Measurements from ENCODE around the gene MIX23.
"Not testable (repeated sequence)": the region's sequence is repeated elsewhere in the genome, so short reads cannot be mapped to it uniquely, and the experiment has no call there.

The MIX23 gene

GRCh38 chr3:122391681-122392446 is 8.8 kb upstream of the MIX23 start:
- DNase-seq = no peak

GRCh38 chr3:122390665-122391064 is 7.6 kb upstream of the MIX23 start:
- DNase-seq = no peak

- DNase-seq = no peak
These were observed 6.9 kb upstream of the MIX23 start for GRCh38 chr3:122389892-122390291.

- DNase-seq = no peak
These were observed 6.2 kb upstream of the MIX23 start for GRCh38 chr3:122389197-122389596.

- DNase-seq = no peak
These were observed 4.7 kb upstream of the MIX23 start for GRCh38 chr3:122387709-122388108.

- peak; percentile 87 for DNase-seq
These were observed 1.0 kb upstream of the MIX23 start, which contains the start of gene FAM162A for GRCh38 chr3:122383771-122384697. Gene FAM162A (plus strand): TSS chr3:122384182. CDS start chr3:122384266, 84 bp downstream.

GRCh38 chr3:122377975-122378374 is 5.1 kb downstream of the MIX23 start:
- DNase-seq = no peak

- no peak for DNase-seq
These were observed 9.0 kb downstream of the MIX23 start for GRCh38 chr3:122374034-122374433.

GRCh38 chr3:122366379-122366749 is 16.7 kb downstream of the MIX23 start:
- DNase-seq = no peak

- DNase-seq = not testable (repeated sequence)
These were observed 17.3 kb downstream of the MIX23 start for GRCh38 chr3:122365582-122366378.

- no peak for DNase-seq
These were observed 18.0 kb downstream of the MIX23 start for GRCh38 chr3:122365073-122365472.

- DNase-seq = no peak
These were observed 18.5 kb downstream of the MIX23 start for GRCh38 chr3:122364490-122364889.

- DNase-seq = no peak
These were observed 21.0 kb downstream of the MIX23 start for GRCh38 chr3:122362026-122362425.

GRCh38 chr3:122358703-122359032 is 24.4 kb downstream of the MIX23 start:
- DNase-seq = no peak

GRCh38 chr3:122357828-122358702 is 25.0 kb downstream of the MIX23 start:
- no peak for DNase-seq

- peak; percentile 47 for DNase-seq
These were observed 26.6 kb downstream of the MIX23 start for GRCh38 chr3:122356402-122356801.

- no peak for DNase-seq
These were observed 27.4 kb downstream of the MIX23 start for GRCh38 chr3:122355612-122356011.

GRCh38 chr3:122353893-122354401 is 29.1 kb downstream of the MIX23 start:
- DNase-seq = no peak

GRCh38 chr3:122353215-122353614 is 29.8 kb downstream of the MIX23 start:
- DNase-seq = no peak

GRCh38 chr3:122351612-122352011 is 31.4 kb downstream of the MIX23 start:
- DNase-seq = no peak

- no peak for DNase-seq
These were observed 32.1 kb downstream of the MIX23 start for GRCh38 chr3:122350814-122351418.

- DNase-seq = no peak
These were observed 33.9 kb downstream of the MIX23 start for GRCh38 chr3:122349171-122349570.

All from DMS153 (cell line).